DND-41 (cell line): Measurements from ENCODE around the gene SLF2.

Source experiments
- ATAC-seq: fragments of 200-7000 bp; cut with Tn5 transposase; 3 replicates; pipeline ENCODE4 v1.9.1; 2021; ENCODE audit warnings: low read depth; ENCODE audit not compliant: insufficient read depth
- DNase-seq: peaks from one replicate; pipeline ENCODE4 v3.0.0-alpha.2; 2020
- H2AFZ ChIP-seq: 2 replicates; pipeline ENCODE4 v1.6.0; 2012; ENCODE audit warnings: low read depth, low read length
- H3K27ac ChIP-seq: 2 replicates; pipeline ENCODE4 v1.5.1; 2012; ENCODE audit warnings: low read length, inconsistent platforms
- H3K27me3 ChIP-seq: fragments of 200-600 bp; sonication (generic); 2 replicates; pipeline ENCODE4 v1.6.0; 2012; ENCODE audit warnings: low read length, mild to moderate bottlenecking, inconsistent platforms; ENCODE audit not compliant: insufficient read depth, poor library complexity
- H3K36me3 ChIP-seq: 2 replicates; pipeline ENCODE4 v1.5.1; 2012; ENCODE audit warnings: low read length, inconsistent platforms; ENCODE audit not compliant: insufficient read depth
- H3K4me1 ChIP-seq: 2 replicates; pipeline ENCODE4 v1.5.1; 2012; ENCODE audit warnings: mild to moderate bottlenecking, low read length; ENCODE audit not compliant: insufficient read depth
- H3K4me2 ChIP-seq: 2 replicates; pipeline ENCODE4 v1.6.0; 2012; ENCODE audit warnings: mild to moderate bottlenecking, moderate library complexity, low read length, inconsistent platforms; ENCODE audit not compliant: insufficient read depth
- H3K4me3 ChIP-seq, 2 experiments: fragments of 200-600 bp in 1 of 2; shearing (Covaris generic) in 1 of 2; 2 replicates each; pipeline ENCODE4 v1.5.1; 2012 to 2016; ENCODE audit warnings: inconsistent platforms in 2 of 2, low read length in 2 of 2, mild to moderate bottlenecking in 2 of 2, low read depth in 1 of 2, moderate library complexity in 1 of 2
- H3K79me2 ChIP-seq: 2 replicates; pipeline ENCODE4 v1.6.0; 2012; ENCODE audit warnings: low read length, inconsistent platforms; ENCODE audit not compliant: insufficient read depth
- H3K9ac ChIP-seq: 2 replicates; pipeline ENCODE4 v1.6.0; 2012; ENCODE audit warnings: low read depth, mild to moderate bottlenecking, inconsistent platforms, low read length, moderate library complexity
- H3K9me3 ChIP-seq: 2 replicates; pipeline ENCODE4 v1.5.1; 2012; ENCODE audit warnings: low read length, moderate library complexity, mild to moderate bottlenecking, inconsistent platforms; ENCODE audit not compliant: insufficient read depth, severe bottlenecking
- H4K20me1 ChIP-seq: 2 replicates; pipeline ENCODE4 v1.6.0; 2012; ENCODE audit warnings: low read length; ENCODE audit not compliant: insufficient read depth
- EZH2 ChIP-seq: IDR thresholded peaks from 3 replicates; pipeline ENCODE4 v1.6.1; 2012; ENCODE audit warnings: borderline replicate concordance, low read depth, mild to moderate bottlenecking, moderate library complexity, low read length, inconsistent platforms; ENCODE audit not compliant: severe bottlenecking
- TF ChIP-seq, protein P1 (sequence below): IDR thresholded peaks from 2 replicates; pipeline ENCODE4 v1.5.1; 2012; ENCODE audit warnings: borderline replicate concordance, low read length, moderate library complexity, mild to moderate bottlenecking; ENCODE audit not compliant: poor library complexity, severe bottlenecking; ENCODE audit errors: extremely low read depth

The SLF2 gene

DNA sequence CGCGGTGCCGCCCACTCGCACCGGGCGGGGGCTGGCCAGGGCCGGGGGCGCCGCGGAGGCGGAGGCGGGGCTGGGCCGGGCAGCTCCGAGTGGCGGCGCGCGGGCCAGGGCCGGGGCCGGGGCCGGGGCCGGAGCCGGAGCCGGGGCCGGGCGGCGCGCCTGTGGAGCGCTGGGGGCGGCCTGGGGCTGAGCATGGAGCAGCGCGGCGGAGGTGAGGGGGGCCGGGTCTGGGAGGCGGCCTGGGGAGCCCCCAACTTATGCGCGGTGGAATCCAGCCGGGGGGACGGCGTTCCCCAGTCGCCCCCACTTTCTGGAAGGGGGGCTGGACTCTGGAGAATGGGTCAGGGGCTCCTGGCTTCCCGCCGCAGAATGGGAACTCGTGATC, 87.0 kb downstream of the SLF2 start, which contains the start of gene LZTS2:
Gene LZTS2 (plus strand): TSS at position 67 of the 385 bp plus-strand sequence. CDS start 2,731 bp downstream, outside the sequence.
- Histone ChIP-seq H3K4me1 (peaks cover 37% of the 10 kb centered on the region), H3K79me2 (no peaks in the 10 kb centered on the region; the same call in 1 of the 2 replicates), H3K4me3 (peak within 1 kb of the TSS; percentile 33 to 93; a peak in 3 of 4 replicates), H3K9me3 (no peaks in the 10 kb centered on the region), H3K27me3 (no peaks in the 10 kb centered on the region), H2AFZ (peak within 1 kb of the TSS; percentile 92), H3K27ac (peak within 1 kb of the TSS; percentile 83), H4K20me1 (peaks cover 4% of the 10 kb centered on the region), H3K4me2 (peak within 1 kb of the TSS; percentile 98), H3K36me3 (0 out of 2 replicates have a peak, but pooled peaks cover 4% of the 10 kb centered on the region), H3K9ac (peak within 1 kb of the TSS; percentile 83)
- no peak for ATAC-seq
- DNase-seq = no peak
- no peak for TF ChIP-seq EZH2
- TF ChIP-seq, protein P1, sequence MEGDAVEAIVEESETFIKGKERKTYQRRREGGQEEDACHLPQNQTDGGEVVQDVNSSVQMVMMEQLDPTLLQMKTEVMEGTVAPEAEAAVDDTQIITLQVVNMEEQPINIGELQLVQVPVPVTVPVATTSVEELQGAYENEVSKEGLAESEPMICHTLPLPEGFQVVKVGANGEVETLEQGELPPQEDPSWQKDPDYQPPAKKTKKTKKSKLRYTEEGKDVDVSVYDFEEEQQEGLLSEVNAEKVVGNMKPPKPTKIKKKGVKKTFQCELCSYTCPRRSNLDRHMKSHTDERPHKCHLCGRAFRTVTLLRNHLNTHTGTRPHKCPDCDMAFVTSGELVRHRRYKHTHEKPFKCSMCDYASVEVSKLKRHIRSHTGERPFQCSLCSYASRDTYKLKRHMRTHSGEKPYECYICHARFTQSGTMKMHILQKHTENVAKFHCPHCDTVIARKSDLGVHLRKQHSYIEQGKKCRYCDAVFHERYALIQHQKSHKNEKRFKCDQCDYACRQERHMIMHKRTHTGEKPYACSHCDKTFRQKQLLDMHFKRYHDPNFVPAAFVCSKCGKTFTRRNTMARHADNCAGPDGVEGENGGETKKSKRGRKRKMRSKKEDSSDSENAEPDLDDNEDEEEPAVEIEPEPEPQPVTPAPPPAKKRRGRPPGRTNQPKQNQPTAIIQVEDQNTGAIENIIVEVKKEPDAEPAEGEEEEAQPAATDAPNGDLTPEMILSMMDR = no peak

DNA sequence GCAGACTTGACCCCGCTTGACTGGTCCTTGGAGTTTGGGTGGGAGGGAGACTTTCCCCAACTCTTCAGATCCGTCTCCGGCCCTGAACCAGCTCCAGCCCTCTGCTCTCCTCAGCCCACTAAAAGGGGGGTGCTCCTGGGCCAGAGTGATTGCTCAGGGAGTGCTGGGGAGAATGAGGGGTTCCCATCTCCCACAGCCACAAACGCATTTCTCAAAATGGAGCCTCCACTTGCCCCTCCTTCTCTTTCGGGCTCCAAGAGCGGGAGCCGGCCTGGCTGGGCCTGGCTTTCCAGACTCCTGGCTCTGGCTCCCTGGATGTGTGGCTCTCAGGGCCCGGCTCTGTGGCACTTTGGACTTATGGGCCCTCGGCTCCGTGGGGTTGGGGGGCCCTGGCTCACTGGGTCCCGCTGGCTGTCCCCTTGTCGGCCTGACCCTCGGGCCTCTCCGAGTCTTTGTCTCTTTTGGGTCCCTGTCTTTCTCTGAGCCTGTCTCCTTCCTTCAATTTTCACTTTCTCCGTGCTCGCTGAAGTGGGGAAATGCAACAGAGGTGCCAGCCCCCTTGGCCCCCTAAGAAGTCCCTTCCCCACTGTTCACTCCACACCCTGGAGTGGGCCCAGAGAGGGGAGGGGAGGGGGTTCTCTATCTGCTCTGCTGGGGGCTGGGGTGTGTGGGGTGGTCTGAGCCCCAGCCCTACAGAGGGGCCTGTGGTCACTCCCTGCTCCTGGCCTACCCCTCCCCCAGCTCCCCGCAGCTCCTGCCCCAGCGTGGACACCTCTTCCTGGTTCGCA, 87.6 kb downstream of the SLF2 start:
- Histone ChIP-seq H2AFZ (no peak overlapping the region; the same call in 1 of the 2 replicates), H4K20me1 (peaks cover 4% of the 10 kb centered on the region), H3K4me1 (peaks cover 37% of the 10 kb centered on the region), H3K9ac (peak overlapping the region; percentile 83), H3K4me2 (peak overlapping the region; percentile 98), H3K9me3 (no peaks in the 10 kb centered on the region), H3K27me3 (no peaks in the 10 kb centered on the region), H3K4me3 (peak overlapping the region in 1 of 2 experiments; percentile 93; a peak in 2 of 4 replicates), H3K36me3 (0 out of 2 replicates have a peak, but pooled peaks cover 4% of the 10 kb centered on the region), H3K79me2 (no peaks in the 10 kb centered on the region; the same call in 1 of the 2 replicates), H3K27ac (no peak overlapping the region)
- ATAC-seq (no peak), DNase-seq (no peak)
- TF ChIP-seq, protein P1 = no peak
- no peak for TF ChIP-seq EZH2

DNA sequence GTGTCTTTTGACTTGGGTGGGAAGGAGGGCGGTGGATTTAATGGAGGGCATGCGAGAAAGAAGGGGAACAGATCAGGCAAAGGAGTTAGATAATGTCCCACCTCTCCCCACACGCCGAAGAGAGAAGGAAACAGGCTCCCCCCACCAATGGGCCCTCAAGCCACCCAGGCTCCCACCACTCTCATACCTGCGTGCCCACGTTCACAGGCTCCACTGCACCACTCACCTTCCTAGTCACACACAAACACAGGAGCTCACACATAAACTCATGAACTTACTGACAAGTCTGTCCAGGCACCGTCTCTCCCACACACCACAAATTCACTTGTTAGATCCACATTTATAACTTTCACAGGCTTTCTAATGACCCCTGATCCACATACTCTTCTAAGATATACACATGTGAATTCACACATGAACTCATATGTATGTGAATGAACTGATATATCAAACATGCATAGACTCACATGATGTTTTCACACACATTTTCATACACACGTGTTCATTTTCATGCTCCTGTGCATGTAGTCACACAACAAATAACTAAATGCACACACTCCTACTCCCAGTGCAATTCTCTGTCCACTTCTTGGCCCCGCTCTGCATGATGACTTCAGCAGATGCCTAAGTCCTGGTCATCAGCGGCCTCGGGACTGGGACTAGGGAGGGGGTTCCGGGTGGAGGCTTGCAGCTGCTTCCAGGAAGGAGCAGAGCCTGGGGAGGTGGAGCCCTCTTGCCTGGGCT, 88.3 kb downstream of the SLF2 start:
- no peaks in the 10 kb centered on the region for H3K27me3 ChIP-seq
- no peak overlapping the region for H2AFZ ChIP-seq
- peaks cover 36% of the 10 kb centered on the region for H3K4me1 ChIP-seq
- TF ChIP-seq, protein P1 = no peak
- TF ChIP-seq EZH2 = no peak
- no peaks in the 10 kb centered on the region for H3K9me3 ChIP-seq
- H3K4me3 ChIP-seq = no peak overlapping the region
- H3K79me2 ChIP-seq = no peaks in the 10 kb centered on the region; the same call in 1 of the 2 replicates
- no peak overlapping the region for H3K27ac ChIP-seq
- peaks cover 10% of the 10 kb centered on the region; the same call in 1 of the 2 replicates for H3K36me3 ChIP-seq
- peaks cover 4% of the 10 kb centered on the region for H4K20me1 ChIP-seq
- no peak overlapping the region for H3K4me2 ChIP-seq
- no peak for DNase-seq
- no peak for ATAC-seq
- H3K9ac ChIP-seq = no peak overlapping the region
